HEK293T (cell line): ENCODE results near the gene COL12A1.

Source experiments
- ARNT ChIP-seq: fragments of 450-650 bp; IDR thresholded peaks from 2 replicates; pipeline ENCODE4 v1.6.1; 2017; ENCODE audit warnings: mild to moderate bottlenecking
- BHLHE40 ChIP-seq: fragments of 450-650 bp; IDR thresholded peaks from 2 replicates; pipeline ENCODE4 v1.6.1; 2016; ENCODE audit warnings: mild to moderate bottlenecking, moderate library complexity, borderline replicate concordance
- CTBP1 ChIP-seq: fragments of 450-650 bp; IDR thresholded peaks from 2 replicates; pipeline ENCODE4 v1.6.1; 2016; ENCODE audit warnings: borderline replicate concordance
- FOXA1 ChIP-seq: fragments of 450-650 bp; IDR thresholded peaks from 2 replicates; pipeline ENCODE4 v1.6.1; 2016; ENCODE audit warnings: mild to moderate bottlenecking
- FOXK2 ChIP-seq: fragments of 450-650 bp; IDR thresholded peaks from 2 replicates; pipeline ENCODE4 v1.6.1; 2016; ENCODE audit warnings: mild to moderate bottlenecking
- FOXM1 ChIP-seq: fragments of 450-650 bp; IDR thresholded peaks from 2 replicates; pipeline ENCODE4 v1.6.1; 2017; ENCODE audit warnings: mild to moderate bottlenecking, borderline replicate concordance
- HDGF ChIP-seq: fragments of 450-650 bp; IDR thresholded peaks from 2 replicates; pipeline ENCODE4 v1.6.1; 2017; ENCODE audit warnings: antibody characterized with exemption, borderline replicate concordance
- L3MBTL2 ChIP-seq: fragments of 450-650 bp; conservative IDR thresholded peaks from 2 replicates; pipeline ENCODE4 v1.6.1; 2016; ENCODE audit warnings: mild to moderate bottlenecking
- LEF1 ChIP-seq: fragments of 450-650 bp; IDR thresholded peaks from 2 replicates; pipeline ENCODE4 v1.6.1; 2017; ENCODE audit warnings: mild to moderate bottlenecking, borderline replicate concordance
- SP1 ChIP-seq: fragments of 450-650 bp; IDR thresholded peaks from 2 replicates; pipeline ENCODE4 v1.6.1; 2017
- SUZ12 ChIP-seq: fragments of 450-650 bp; IDR thresholded peaks from 2 replicates; pipeline ENCODE4 v1.6.1; 2016; ENCODE audit warnings: mild to moderate bottlenecking
- TARDBP ChIP-seq: fragments of 450-650 bp; IDR thresholded peaks from 2 replicates; pipeline ENCODE4 v1.6.1; 2016
- ZNF384 ChIP-seq: fragments of 450-650 bp; IDR thresholded peaks from 2 replicates; pipeline ENCODE4 v1.6.1; 2016

DNA sequence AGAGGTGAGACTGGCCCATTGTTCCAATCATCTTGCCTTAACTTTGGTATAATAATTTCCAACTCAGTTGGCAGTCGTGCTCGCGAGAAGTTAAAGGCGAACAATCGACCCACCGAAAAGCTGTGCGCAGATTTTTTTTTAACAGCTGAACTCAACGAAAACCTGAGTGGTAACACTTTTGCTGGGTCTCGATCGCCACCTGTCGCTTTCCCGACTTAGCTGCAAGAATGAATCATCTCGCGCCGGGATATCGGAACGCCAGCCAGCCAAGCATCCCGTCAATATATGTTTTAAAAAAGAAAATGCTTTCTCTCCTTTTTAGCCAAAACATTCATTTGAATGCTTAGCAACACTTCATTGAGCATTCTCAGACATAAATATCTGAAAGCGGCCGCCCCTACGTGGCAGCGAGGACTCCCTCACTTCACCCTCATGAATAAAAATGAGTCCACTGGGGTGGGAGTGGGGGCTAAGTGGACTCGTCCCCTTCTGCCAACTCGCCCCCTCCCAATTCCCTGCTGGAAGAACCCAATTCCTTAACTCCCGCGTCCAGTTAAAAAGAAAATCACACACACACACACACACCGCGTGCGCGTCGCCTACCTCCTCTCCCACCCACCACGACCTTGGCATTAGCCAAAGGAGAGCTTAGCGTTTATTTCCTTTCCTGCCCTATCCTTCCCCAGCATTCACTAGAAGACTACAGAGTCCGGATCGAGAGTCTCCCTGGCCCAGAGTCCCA is 1.5 kb downstream of the COL12A1 start:
- TF ChIP-seq SP1: no peak
- no peak for TF ChIP-seq SUZ12
- no peak for TF ChIP-seq FOXM1
- no peak for TF ChIP-seq BHLHE40
- 0 out of 2 replicates have a peak, but pooled peaks have one; percentile 12 for TF ChIP-seq L3MBTL2
- no peak for TF ChIP-seq ARNT
- TF ChIP-seq FOXK2: no peak
- no peak for TF ChIP-seq FOXA1
- TF ChIP-seq HDGF: no peak
- TF ChIP-seq LEF1: no peak
- TF ChIP-seq CTBP1: no peak
- TF ChIP-seq TARDBP: no peak
- peak; percentile 88 for TF ChIP-seq ZNF384
